WTC11 (cell line): ENCODE data around the gene BBS12. TPM values are rescaled to one million over a fixed set of nuclear protein-coding genes. Genes with fewer than 3 reads are reported as not detected.
A peak's percentile ranks its signal among the peaks of the same experiment; 100 is the strongest.

Source experiments
- ATAC-seq: fragments of 200-7000 bp; cut with Tn5 transposase; 2 replicates; pipeline ENCODE4 v1.10.0; 2021; ENCODE audit warnings: mild to moderate bottlenecking, moderate library complexity
- CTCF ChIA-PET: fragments of 300-600 bp; sonication (Branson Sonifier 250); formaldehyde crosslinking; loops from one replicate; lab custom pipeline; 2021; ENCODE audit warnings: antibody characterized with exemption; lab: Charles Lee
- POLR2A ChIA-PET: fragments of 350-600 bp; sonication (Branson Sonifier 250); formaldehyde crosslinking; loops from one replicate; lab custom pipeline; 2021; ENCODE audit warnings: antibody characterized with exemption; lab: Charles Lee
- DNase-seq: peaks from one replicate; pipeline ENCODE4 v3.0.0; 2021; ENCODE audit warnings: low spot score
- H3K27ac Mint-ChIP-seq: 2 replicates; pipeline ENCODE4 v1.8.0; 2021; ENCODE audit warnings: mixed read lengths
- H3K27me3 Mint-ChIP-seq: 2 replicates; pipeline ENCODE4 v1.8.0; 2021; ENCODE audit warnings: low read depth, mild to moderate bottlenecking, moderate library complexity, mixed read lengths
- H3K36me3 Mint-ChIP-seq: 2 replicates; pipeline ENCODE4 v1.8.0; 2021; ENCODE audit warnings: mixed read lengths
- H3K4me1 Mint-ChIP-seq: 2 replicates; pipeline ENCODE4 v1.8.0; 2022; ENCODE audit warnings: mixed read lengths
- H3K4me3 Mint-ChIP-seq: 2 replicates; pipeline ENCODE4 v1.8.0; 2021; ENCODE audit warnings: mild to moderate bottlenecking, moderate library complexity, mixed read lengths
- H3K9me3 Mint-ChIP-seq: 2 replicates; pipeline ENCODE4 v1.8.0; 2021; ENCODE audit warnings: mixed read lengths
- CBFB ChIP-seq: sonication (generic); formaldehyde crosslinking; IDR thresholded peaks from 2 replicates; pipeline ENCODE4 v1.8.1; 2022; ENCODE audit warnings: mild to moderate bottlenecking, low read depth, missing genetic modification reagents
- CTCF ChIP-seq: fragments of 200-600 bp; IDR thresholded peaks from 2 replicates; pipeline ENCODE4 v1.8.0; 2022; ENCODE audit warnings: antibody characterized with exemption
- FOXP1 ChIP-seq: sonication (generic); formaldehyde crosslinking; IDR thresholded peaks from 2 replicates; pipeline ENCODE4 v1.8.0; 2022; ENCODE audit warnings: missing genetic modification reagents, mild to moderate bottlenecking, moderate library complexity, borderline replicate concordance
- HMGA2 ChIP-seq: fragments of 250-450 bp; sonication (Bioruptor Pico); IDR thresholded peaks from 2 replicates; pipeline ENCODE4 v1.4.0; 2021; ENCODE audit warnings: mild to moderate bottlenecking, moderate library complexity
- JUN ChIP-seq: sonication (generic); formaldehyde crosslinking; IDR thresholded peaks from 2 replicates; pipeline ENCODE4 v1.8.0; 2023; ENCODE audit warnings: mild to moderate bottlenecking, missing genetic modification reagents
- MYBL2 ChIP-seq: sonication (generic); formaldehyde crosslinking; IDR thresholded peaks from 2 replicates; pipeline ENCODE4 v1.8.1; 2023; ENCODE audit warnings: mild to moderate bottlenecking, moderate library complexity, missing genetic modification reagents
- NFE2L1 ChIP-seq: sonication (generic); formaldehyde crosslinking; IDR thresholded peaks from 2 replicates; pipeline ENCODE4 v1.8.1; 2023; ENCODE audit warnings: missing genetic modification reagents
- NR2C2 ChIP-seq: sonication (generic); formaldehyde crosslinking; IDR thresholded peaks from 2 replicates; pipeline ENCODE4 v1.8.0; 2022; ENCODE audit warnings: mild to moderate bottlenecking, missing genetic modification reagents
- PREB ChIP-seq: sonication (generic); formaldehyde crosslinking; IDR thresholded peaks from 2 replicates; pipeline ENCODE4 v1.8.1; 2022; ENCODE audit warnings: mild to moderate bottlenecking, missing genetic modification reagents, moderate library complexity, borderline replicate concordance
- ZNF219 ChIP-seq: sonication (generic); formaldehyde crosslinking; IDR thresholded peaks from 2 replicates; pipeline ENCODE4 v1.8.0; 2023; ENCODE audit warnings: missing genetic modification reagents, mild to moderate bottlenecking, borderline replicate concordance
- ZNF423 ChIP-seq: fragments of 250-450 bp; sonication (Bioruptor Pico); IDR thresholded peaks from 2 replicates; pipeline ENCODE4 v2.1.2; 2022; ENCODE audit warnings: mild to moderate bottlenecking, moderate library complexity
- total RNA-seq: library from RNA; stranded (reverse); gene quantifications from 3 replicates; pipeline ENCODE4 v1.2.3, GENCODE V29; 2021
- TF ChIP-seq, protein P1 (sequence below): sonication (generic); formaldehyde crosslinking; IDR thresholded peaks from 2 replicates; pipeline ENCODE4 v1.8.0; 2023; ENCODE audit warnings: missing genetic modification reagents, mild to moderate bottlenecking, borderline replicate concordance
- TF ChIP-seq, protein P2 (sequence below): sonication (generic); formaldehyde crosslinking; IDR thresholded peaks from 2 replicates; pipeline ENCODE4 v1.8.1; 2022; ENCODE audit warnings: mild to moderate bottlenecking, moderate library complexity, missing genetic modification reagents
- TF ChIP-seq, protein P3 (sequence below): sonication (generic); formaldehyde crosslinking; IDR thresholded peaks from 2 replicates; pipeline ENCODE4 v1.8.1; 2023; ENCODE audit warnings: mild to moderate bottlenecking, missing genetic modification reagents, moderate library complexity
- TF ChIP-seq, protein P4 (sequence below): fragments of 250-450 bp; sonication (Bioruptor Pico); IDR thresholded peaks from 2 replicates; pipeline ENCODE4 v1.9.0; 2021; ENCODE audit warnings: mild to moderate bottlenecking
- TF ChIP-seq, protein P5 (sequence below): sonication (generic); formaldehyde crosslinking; IDR thresholded peaks from 2 replicates; pipeline ENCODE4 v1.8.0; 2022; ENCODE audit warnings: mild to moderate bottlenecking, missing genetic modification reagents
- TF ChIP-seq, protein P6 (sequence below): sonication (generic); formaldehyde crosslinking; IDR thresholded peaks from 2 replicates; pipeline ENCODE4 v1.8.1; 2023; ENCODE audit warnings: mild to moderate bottlenecking, missing genetic modification reagents

BBS12 gene
- total RNA-seq, 1 experiment from 2014 or later = 2.7 TPM

DNA sequence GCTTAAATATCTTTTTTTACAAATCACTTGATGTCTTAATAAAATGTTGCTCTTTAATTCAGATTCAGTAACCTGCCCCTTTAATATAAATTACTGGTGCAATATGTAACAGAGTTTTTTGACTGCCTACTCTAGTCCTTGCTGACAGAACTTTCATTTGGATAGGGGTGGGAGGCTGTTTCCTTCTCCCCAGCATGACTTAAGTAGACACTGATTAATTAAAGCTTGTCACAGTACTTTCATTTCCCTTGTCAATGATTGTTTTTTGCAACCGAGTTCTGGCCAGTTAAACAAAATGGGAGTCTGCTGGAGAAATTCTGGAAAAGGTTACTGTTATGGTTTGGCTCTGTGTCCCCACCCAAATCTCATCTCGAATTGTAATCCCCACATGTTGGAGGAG lies 37.3 kb upstream of the BBS12 start:
- Mint-ChIP-seq H3K4me1 (peaks cover 20% of the 10 kb centered on the region), H3K9me3 (no peaks in the 10 kb centered on the region), H3K27ac (no peak overlapping the region), H3K4me3 (no peak overlapping the region), H3K27me3 (peaks cover 8% of the 10 kb centered on the region; the same call in 1 of the 2 replicates), H3K36me3 (no peaks in the 10 kb centered on the region)
- CTCF ChIA-PET = interaction anchor here (1.8 kb wide), 1 partner anchor 22 kb away, joined by 5 read pairs; no protein-coding TSS in a partner anchor
- no peak for ATAC-seq
- DNase-seq = no peak
- TF ChIP-seq PREB = no peak
- no peak for TF ChIP-seq NFE2L1 (CRISPR knock-in tag)
- TF ChIP-seq CTCF = no peak
- no peak for TF ChIP-seq ZNF219 (CRISPR knock-in tag)
- no peak for TF ChIP-seq JUN (CRISPR knock-in tag)
- TF ChIP-seq MYBL2 = no peak
- TF ChIP-seq, protein P1, sequence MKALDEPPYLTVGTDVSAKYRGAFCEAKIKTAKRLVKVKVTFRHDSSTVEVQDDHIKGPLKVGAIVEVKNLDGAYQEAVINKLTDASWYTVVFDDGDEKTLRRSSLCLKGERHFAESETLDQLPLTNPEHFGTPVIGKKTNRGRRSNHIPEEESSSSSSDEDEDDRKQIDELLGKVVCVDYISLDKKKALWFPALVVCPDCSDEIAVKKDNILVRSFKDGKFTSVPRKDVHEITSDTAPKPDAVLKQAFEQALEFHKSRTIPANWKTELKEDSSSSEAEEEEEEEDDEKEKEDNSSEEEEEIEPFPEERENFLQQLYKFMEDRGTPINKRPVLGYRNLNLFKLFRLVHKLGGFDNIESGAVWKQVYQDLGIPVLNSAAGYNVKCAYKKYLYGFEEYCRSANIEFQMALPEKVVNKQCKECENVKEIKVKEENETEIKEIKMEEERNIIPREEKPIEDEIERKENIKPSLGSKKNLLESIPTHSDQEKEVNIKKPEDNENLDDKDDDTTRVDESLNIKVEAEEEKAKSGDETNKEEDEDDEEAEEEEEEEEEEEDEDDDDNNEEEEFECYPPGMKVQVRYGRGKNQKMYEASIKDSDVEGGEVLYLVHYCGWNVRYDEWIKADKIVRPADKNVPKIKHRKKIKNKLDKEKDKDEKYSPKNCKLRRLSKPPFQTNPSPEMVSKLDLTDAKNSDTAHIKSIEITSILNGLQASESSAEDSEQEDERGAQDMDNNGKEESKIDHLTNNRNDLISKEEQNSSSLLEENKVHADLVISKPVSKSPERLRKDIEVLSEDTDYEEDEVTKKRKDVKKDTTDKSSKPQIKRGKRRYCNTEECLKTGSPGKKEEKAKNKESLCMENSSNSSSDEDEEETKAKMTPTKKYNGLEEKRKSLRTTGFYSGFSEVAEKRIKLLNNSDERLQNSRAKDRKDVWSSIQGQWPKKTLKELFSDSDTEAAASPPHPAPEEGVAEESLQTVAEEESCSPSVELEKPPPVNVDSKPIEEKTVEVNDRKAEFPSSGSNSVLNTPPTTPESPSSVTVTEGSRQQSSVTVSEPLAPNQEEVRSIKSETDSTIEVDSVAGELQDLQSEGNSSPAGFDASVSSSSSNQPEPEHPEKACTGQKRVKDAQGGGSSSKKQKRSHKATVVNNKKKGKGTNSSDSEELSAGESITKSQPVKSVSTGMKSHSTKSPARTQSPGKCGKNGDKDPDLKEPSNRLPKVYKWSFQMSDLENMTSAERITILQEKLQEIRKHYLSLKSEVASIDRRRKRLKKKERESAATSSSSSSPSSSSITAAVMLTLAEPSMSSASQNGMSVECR (CRISPR knock-in tag) = no peak
- TF ChIP-seq FOXP1 (CRISPR knock-in tag) = no peak
- no peak for TF ChIP-seq NR2C2
- TF ChIP-seq HMGA2 (CRISPR knock-in tag) = no peak
- TF ChIP-seq, protein P2, sequence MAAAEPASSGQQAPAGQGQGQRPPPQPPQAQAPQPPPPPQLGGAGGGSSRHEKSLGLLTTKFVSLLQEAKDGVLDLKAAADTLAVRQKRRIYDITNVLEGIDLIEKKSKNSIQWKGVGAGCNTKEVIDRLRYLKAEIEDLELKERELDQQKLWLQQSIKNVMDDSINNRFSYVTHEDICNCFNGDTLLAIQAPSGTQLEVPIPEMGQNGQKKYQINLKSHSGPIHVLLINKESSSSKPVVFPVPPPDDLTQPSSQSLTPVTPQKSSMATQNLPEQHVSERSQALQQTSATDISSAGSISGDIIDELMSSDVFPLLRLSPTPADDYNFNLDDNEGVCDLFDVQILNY (CRISPR knock-in tag) = no peak
- TF ChIP-seq, protein P3, sequence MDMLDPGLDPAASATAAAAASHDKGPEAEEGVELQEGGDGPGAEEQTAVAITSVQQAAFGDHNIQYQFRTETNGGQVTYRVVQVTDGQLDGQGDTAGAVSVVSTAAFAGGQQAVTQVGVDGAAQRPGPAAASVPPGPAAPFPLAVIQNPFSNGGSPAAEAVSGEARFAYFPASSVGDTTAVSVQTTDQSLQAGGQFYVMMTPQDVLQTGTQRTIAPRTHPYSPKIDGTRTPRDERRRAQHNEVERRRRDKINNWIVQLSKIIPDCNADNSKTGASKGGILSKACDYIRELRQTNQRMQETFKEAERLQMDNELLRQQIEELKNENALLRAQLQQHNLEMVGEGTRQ (CRISPR knock-in tag) = no peak
- no peak for TF ChIP-seq ZNF423 (CRISPR knock-in tag)
- POLR2A ChIA-PET = no interaction called here

DNA sequence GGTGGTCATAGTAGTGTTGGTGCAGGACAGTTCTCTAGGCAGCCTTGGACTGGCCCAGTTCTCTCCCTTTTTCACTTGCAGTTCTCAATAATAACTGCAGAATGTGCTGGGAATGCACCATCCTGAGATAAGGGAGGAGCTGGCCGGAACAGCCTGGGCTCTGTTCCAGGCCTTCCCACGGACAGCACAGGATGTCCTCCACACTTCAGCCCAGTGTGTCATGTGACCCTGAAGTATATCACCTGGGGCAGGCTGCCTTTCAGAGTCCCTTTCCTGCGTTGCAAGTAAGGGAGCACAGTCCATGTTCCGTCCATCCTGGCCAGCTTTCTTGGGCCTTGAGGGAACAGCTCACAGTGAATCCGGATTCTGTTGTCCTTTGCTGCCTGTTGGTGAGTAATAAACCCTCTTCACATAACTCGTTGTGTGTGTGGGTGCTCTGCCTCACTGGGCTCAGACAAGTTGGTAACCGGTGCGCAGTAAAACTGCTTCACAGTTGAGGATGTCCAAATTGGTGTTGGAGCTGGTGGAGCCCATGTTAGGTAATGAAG lies 32.3 kb upstream of the BBS12 start:
- POLR2A ChIA-PET = no interaction called here
- Mint-ChIP-seq H3K4me1 (peaks cover 23% of the 10 kb centered on the region), H3K27me3 (peaks cover 8% of the 10 kb centered on the region; the same call in 1 of the 2 replicates), H3K4me3 (no peak overlapping the region), H3K9me3 (no peaks in the 10 kb centered on the region), H3K27ac (no peak overlapping the region), H3K36me3 (no peaks in the 10 kb centered on the region)
- TF ChIP-seq, protein P4, sequence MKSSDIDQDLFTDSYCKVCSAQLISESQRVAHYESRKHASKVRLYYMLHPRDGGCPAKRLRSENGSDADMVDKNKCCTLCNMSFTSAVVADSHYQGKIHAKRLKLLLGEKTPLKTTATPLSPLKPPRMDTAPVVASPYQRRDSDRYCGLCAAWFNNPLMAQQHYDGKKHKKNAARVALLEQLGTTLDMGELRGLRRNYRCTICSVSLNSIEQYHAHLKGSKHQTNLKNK (CRISPR knock-in tag) = no peak
- TF ChIP-seq, protein P5, sequence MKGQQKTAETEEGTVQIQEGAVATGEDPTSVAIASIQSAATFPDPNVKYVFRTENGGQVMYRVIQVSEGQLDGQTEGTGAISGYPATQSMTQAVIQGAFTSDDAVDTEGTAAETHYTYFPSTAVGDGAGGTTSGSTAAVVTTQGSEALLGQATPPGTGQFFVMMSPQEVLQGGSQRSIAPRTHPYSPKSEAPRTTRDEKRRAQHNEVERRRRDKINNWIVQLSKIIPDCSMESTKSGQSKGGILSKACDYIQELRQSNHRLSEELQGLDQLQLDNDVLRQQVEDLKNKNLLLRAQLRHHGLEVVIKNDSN (CRISPR knock-in tag) = peak; percentile 77
- TF ChIP-seq, protein P3 (CRISPR knock-in tag) = peak; percentile 80
- TF ChIP-seq, protein P6, sequence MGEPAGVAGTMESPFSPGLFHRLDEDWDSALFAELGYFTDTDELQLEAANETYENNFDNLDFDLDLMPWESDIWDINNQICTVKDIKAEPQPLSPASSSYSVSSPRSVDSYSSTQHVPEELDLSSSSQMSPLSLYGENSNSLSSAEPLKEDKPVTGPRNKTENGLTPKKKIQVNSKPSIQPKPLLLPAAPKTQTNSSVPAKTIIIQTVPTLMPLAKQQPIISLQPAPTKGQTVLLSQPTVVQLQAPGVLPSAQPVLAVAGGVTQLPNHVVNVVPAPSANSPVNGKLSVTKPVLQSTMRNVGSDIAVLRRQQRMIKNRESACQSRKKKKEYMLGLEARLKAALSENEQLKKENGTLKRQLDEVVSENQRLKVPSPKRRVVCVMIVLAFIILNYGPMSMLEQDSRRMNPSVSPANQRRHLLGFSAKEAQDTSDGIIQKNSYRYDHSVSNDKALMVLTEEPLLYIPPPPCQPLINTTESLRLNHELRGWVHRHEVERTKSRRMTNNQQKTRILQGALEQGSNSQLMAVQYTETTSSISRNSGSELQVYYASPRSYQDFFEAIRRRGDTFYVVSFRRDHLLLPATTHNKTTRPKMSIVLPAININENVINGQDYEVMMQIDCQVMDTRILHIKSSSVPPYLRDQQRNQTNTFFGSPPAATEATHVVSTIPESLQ (CRISPR knock-in tag) = no peak
- TF ChIP-seq CBFB (CRISPR knock-in tag) = no peak
- peak; percentile 76 for ATAC-seq
- CTCF ChIA-PET = interaction anchor here (1.0 kb wide), 1 partner anchor 17 kb away, joined by 3 read pairs; no protein-coding TSS in a partner anchor
- DNase-seq = no peak
